NB4 (cell line): ENCODE results near the gene ATRNL1.

ENCODE experiments used
- MYC ChIP-seq: IDR thresholded peaks from 2 replicates; pipeline ENCODE4 v1.6.1; 2011; ENCODE audit warnings: low read depth, low read length
- POLR2A ChIP-seq: IDR thresholded peaks from 2 replicates; pipeline ENCODE4 v1.6.1; 2011; ENCODE audit warnings: mild to moderate bottlenecking; ENCODE audit not compliant: insufficient read length; ENCODE audit errors: extremely low read depth
- TF ChIP-seq, protein P1 (sequence below): IDR thresholded peaks from one replicate; pipeline ENCODE4 v1.5.1; 2012; ENCODE audit warnings: low read depth, low read length
- TF ChIP-seq, protein P2 (sequence below): IDR thresholded peaks from 2 replicates; pipeline ENCODE4 v1.6.1; 2011; ENCODE audit warnings: low read depth, low read length

DNA sequence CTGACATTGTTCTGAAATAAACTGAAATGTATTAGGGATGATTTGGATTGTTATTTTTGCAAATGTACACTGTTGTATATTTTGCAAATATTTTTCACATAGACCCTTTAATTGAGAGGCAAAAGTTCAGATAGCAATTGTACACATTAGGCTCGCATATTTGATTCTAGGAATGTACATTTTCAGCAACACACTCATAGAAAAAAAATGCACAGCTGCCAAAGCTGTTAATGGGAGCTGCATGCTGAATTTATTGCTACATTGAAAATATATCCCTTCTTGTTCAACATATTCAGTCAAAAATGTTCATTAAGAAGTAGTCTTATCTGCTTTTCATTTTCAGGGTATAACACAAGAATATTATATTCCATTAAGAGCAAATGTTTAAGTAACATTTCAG, 512.9 kb downstream of the ATRNL1 start:
- TF ChIP-seq, protein P1, sequence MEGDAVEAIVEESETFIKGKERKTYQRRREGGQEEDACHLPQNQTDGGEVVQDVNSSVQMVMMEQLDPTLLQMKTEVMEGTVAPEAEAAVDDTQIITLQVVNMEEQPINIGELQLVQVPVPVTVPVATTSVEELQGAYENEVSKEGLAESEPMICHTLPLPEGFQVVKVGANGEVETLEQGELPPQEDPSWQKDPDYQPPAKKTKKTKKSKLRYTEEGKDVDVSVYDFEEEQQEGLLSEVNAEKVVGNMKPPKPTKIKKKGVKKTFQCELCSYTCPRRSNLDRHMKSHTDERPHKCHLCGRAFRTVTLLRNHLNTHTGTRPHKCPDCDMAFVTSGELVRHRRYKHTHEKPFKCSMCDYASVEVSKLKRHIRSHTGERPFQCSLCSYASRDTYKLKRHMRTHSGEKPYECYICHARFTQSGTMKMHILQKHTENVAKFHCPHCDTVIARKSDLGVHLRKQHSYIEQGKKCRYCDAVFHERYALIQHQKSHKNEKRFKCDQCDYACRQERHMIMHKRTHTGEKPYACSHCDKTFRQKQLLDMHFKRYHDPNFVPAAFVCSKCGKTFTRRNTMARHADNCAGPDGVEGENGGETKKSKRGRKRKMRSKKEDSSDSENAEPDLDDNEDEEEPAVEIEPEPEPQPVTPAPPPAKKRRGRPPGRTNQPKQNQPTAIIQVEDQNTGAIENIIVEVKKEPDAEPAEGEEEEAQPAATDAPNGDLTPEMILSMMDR, result no peak
- TF ChIP-seq, protein P2, sequence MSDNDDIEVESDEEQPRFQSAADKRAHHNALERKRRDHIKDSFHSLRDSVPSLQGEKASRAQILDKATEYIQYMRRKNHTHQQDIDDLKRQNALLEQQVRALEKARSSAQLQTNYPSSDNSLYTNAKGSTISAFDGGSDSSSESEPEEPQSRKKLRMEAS, result no peak
- TF ChIP-seq POLR2A, result no peak
- TF ChIP-seq MYC, result no peak
